WTC11 (cell line): Measurements from ENCODE around the gene PLEKHM3.

Experiments used
- ZNF138 ChIP-seq: sonication (generic); formaldehyde crosslinking; conservative IDR thresholded peaks from 2 replicates; pipeline ENCODE4 v1.8.1; 2022; ENCODE audit warnings: mild to moderate bottlenecking, moderate library complexity, missing genetic modification reagents
- TF ChIP-seq, protein P1 (sequence below): fragments of 200-600 bp; IDR thresholded peaks from 2 replicates; pipeline ENCODE4 v1.8.0; 2022; ENCODE audit warnings: antibody characterized with exemption

DNA sequence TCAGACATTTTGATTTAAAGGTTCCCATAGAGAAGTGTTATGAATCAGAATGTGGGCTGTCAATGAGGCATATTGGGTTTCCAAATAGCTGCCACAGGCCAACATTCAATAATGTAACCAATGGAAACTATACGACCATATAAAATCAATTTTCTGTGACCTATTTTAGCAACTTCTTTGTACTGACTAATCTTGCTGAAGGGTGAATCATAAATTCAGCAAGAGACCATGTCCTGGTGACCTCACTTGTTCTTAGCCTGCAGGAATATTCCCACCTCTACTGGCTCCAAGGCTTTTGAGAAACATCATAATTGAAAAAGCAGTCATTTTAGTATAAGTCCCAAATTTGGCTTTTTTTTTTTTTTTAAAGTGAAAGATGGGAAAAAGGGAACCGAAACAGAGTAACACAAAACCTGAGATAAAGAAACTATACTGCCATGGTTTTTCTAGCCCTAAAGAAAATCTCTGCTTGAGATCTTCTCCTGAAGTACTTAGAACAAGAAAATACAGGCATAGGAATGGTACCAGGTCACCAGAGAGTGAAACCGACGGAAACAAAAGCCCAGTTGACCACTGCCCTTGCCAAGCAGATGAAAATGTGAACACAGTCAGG lies 32.1 kb downstream of the PLEKHM3 start:
- TF ChIP-seq, protein P1, sequence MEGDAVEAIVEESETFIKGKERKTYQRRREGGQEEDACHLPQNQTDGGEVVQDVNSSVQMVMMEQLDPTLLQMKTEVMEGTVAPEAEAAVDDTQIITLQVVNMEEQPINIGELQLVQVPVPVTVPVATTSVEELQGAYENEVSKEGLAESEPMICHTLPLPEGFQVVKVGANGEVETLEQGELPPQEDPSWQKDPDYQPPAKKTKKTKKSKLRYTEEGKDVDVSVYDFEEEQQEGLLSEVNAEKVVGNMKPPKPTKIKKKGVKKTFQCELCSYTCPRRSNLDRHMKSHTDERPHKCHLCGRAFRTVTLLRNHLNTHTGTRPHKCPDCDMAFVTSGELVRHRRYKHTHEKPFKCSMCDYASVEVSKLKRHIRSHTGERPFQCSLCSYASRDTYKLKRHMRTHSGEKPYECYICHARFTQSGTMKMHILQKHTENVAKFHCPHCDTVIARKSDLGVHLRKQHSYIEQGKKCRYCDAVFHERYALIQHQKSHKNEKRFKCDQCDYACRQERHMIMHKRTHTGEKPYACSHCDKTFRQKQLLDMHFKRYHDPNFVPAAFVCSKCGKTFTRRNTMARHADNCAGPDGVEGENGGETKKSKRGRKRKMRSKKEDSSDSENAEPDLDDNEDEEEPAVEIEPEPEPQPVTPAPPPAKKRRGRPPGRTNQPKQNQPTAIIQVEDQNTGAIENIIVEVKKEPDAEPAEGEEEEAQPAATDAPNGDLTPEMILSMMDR, result no peak
- no peak for TF ChIP-seq ZNF138 (CRISPR knock-in tag)
